Endodermal cell (in vitro differentiated cells): ENCODE data around the gene NAXE. TPM values are rescaled to one million over a fixed set of nuclear protein-coding genes. Genes with fewer than 3 reads are reported as not detected.

Experiments
- DNase-seq: peaks from one replicate; pipeline ENCODE4 v3.0.0-alpha.2; 2017
- H3K27ac ChIP-seq: 2 replicates; pipeline ENCODE4 v1.5.1; 2013; ENCODE audit warnings: mild to moderate bottlenecking, low read depth, low read length, moderate library complexity
- H3K27me3 ChIP-seq: 2 replicates; pipeline ENCODE4 v1.6.1; 2013; ENCODE audit warnings: mild to moderate bottlenecking, low read length, moderate library complexity; ENCODE audit not compliant: insufficient read depth, control insufficient read depth, poor library complexity, severe bottlenecking
- H3K36me3 ChIP-seq: 2 replicates; pipeline ENCODE4 v1.7.0; 2013; ENCODE audit warnings: mild to moderate bottlenecking, low read length, moderate library complexity; ENCODE audit not compliant: control insufficient read depth, insufficient read depth
- H3K4me1 ChIP-seq: one replicate; pipeline ENCODE4 v1.7.0; 2013; ENCODE audit warnings: low read length; ENCODE audit not compliant: control insufficient read depth, insufficient read depth
- H3K4me3 ChIP-seq: 2 replicates; pipeline ENCODE4 v1.5.1; 2013; ENCODE audit warnings: mild to moderate bottlenecking, low read length, moderate library complexity
- H3K9ac ChIP-seq: 2 replicates; pipeline ENCODE4 v1.6.1; 2013; ENCODE audit warnings: mild to moderate bottlenecking, low read length, moderate library complexity; ENCODE audit not compliant: poor library complexity, severe bottlenecking; ENCODE audit errors: extremely low read depth
- H3K9me3 ChIP-seq: 2 replicates; pipeline ENCODE4 v1.6.1; 2013; ENCODE audit warnings: mild to moderate bottlenecking, low read length, moderate library complexity; ENCODE audit not compliant: control insufficient read depth
- H3K27ac Mint-ChIP-seq: 2 replicates; pipeline ENCODE4 v1.8.0; 2020; ENCODE audit warnings: mixed read lengths
- H3K27me3 Mint-ChIP-seq: 2 replicates; pipeline ENCODE4 v1.8.0; 2021; ENCODE audit warnings: mild to moderate bottlenecking, mixed read lengths; ENCODE audit not compliant: insufficient read depth
- H3K36me3 Mint-ChIP-seq: 2 replicates; pipeline ENCODE4 v1.8.0; 2020; ENCODE audit warnings: low read depth, mixed read lengths
- H3K4me1 Mint-ChIP-seq: 2 replicates; pipeline ENCODE4 v1.8.0; 2020; ENCODE audit warnings: mixed read lengths
- H3K4me3 Mint-ChIP-seq: 2 replicates; pipeline ENCODE4 v1.8.0; 2020; ENCODE audit warnings: mild to moderate bottlenecking, moderate library complexity, mixed read lengths
- H3K9me3 Mint-ChIP-seq: 2 replicates; pipeline ENCODE4 v1.8.0; 2020; ENCODE audit warnings: mild to moderate bottlenecking, mixed read lengths
- WGBS, 2 experiments: methylation state at CpG; one replicate each; pipeline versions ENCODE4 v1.1.5 to v1.1.7; 2013; ENCODE audit warnings: missing lambda C conversion rate in 2 of 2, mixed read lengths in 1 of 2; ENCODE audit not compliant: insufficient coverage in 1 of 2, insufficient read length in 1 of 2; 5-methylcytosine and 5-hydroxymethylcytosine counted together
- long read RNA-seq, 4 experiments: library from polyadenylated mRNA in 2 of 4; library from RNA in 1 of 4; library from capped mRNA in 1 of 4; stranded (forward) in 3 of 4; unstranded in 1 of 4; transcript quantifications; one replicate each; pipeline ENCODE4 v2.0.0, GENCODE V29; 2020 to 2021; ENCODE audit warnings: inconsistent platforms in 1 of 4
- polyA plus RNA-seq, 2 experiments: library from polyadenylated mRNA; stranded (reverse); fragments of 50-300 nt; gene quantifications; one replicate each; pipeline ENCODE4 v1.2.3, GENCODE V29; 2013
- total RNA-seq, 2 donors: library from RNA; stranded (reverse); fragmentation: NEBNext Ultra II Directional in 1 of 2; extraction: Animal tissue kit (Norgen Biotek cat#: 25700) in 1 of 2; gene quantifications; 2 replicates in 1 of 2; 3 replicates in 1 of 2; pipeline ENCODE4 v1.2.1, GENCODE V29; 2021
- TF ChIP-seq, protein P1 (sequence below): fragments of 200-600 bp; sonication (generic); conservative IDR thresholded peaks from 2 replicates; pipeline ENCODE4 v1.5.0; 2021; ENCODE audit warnings: antibody characterized with exemption, mild to moderate bottlenecking

The NAXE gene
- 100 to 1,000 TPM in 1 of 2 donors, 10 to 100 TPM in 1; 96.0 to 129 TPM for total RNA-seq
- 72.2 TPM for polyA plus RNA-seq (2013, experiment 1 of 2)
- 60.4 TPM for polyA plus RNA-seq (2013, experiment 2 of 2)
- long read RNA-seq, experiment 1, transcript NAXE-203 (6 exons, 1,125 nt), result major isoform, 62 of 82 reads
- long read RNA-seq, experiment 1, partial matches to known transcripts, result 5 of 82 reads
- long read RNA-seq, experiment 1, other reads (novel, unspliced or antisense), result 12 of 82 reads
- long read RNA-seq, experiment 2, transcript NAXE-203 (6 exons, 1,125 nt), result major isoform, 210 of 243 reads
- long read RNA-seq, experiment 2, partial matches to known transcripts, result 4 of 243 reads
- long read RNA-seq, experiment 2, other reads (novel, unspliced or antisense), result 28 of 243 reads
- long read RNA-seq, experiment 3, transcript NAXE-203 (6 exons, 1,125 nt), result major isoform, 107 of 129 reads
- long read RNA-seq, experiment 3, partial matches to known transcripts, result 3 of 129 reads
- long read RNA-seq, experiment 3, other reads (novel, unspliced or antisense), result 15 of 129 reads
- long read RNA-seq, experiment 4, transcript NAXE-203 (6 exons, 1,125 nt), result major isoform, 324 of 354 reads
- long read RNA-seq, experiment 4, partial matches to known transcripts, result 2 of 354 reads
- long read RNA-seq, experiment 4, other reads (novel, unspliced or antisense), result 23 of 354 reads

DNA sequence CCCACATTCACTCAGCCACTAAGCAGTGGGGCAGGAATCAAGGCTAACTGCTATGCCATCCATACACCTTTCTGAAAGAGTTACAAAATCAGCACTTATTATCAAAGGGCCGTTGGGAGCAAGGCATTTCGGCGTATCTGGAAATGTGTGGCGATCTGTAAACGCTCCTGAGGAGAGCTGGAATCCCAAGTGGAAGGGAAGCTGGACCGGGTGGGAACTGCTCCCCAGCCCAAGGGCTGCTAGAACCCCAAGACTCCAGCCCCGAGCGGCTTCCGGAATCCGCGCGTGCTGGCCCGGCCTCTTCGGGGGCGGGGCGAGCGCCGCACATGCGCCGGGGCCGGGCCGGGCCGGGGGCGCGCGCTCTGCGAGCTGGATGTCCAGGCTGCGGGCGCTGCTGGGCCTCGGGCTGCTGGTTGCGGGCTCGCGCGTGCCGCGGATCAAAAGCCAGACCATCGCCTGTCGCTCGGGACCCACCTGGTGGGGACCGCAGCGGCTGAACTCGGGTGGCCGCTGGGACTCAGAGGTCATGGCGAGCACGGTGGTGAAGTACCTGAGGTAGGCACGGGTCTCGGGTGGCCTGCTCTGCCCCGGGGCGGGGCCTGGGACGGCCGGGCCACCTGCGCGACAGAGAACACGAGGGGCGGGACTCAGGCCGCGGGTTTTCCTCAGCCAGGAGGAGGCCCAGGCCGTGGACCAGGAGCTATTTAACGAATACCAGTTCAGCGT lies at the start of gene NAXE:
NAXE (plus strand) TSS at position 345 of the 726 bp plus-strand sequence; CDS start at position 374, 29 bp downstream.
- Mint-ChIP-seq H3K9me3 (no peaks in the 10 kb centered on the region), H3K27me3 (peaks cover 1% of the 10 kb centered on the region), H3K36me3 (peaks cover 22% of the 10 kb centered on the region), H3K27ac (peak within 1 kb of the TSS; percentile 92), H3K4me3 (peak within 1 kb of the TSS; percentile 75), H3K4me1 (peaks cover 5% of the 10 kb centered on the region)
- Histone ChIP-seq H3K27me3 (no peaks in the 10 kb centered on the region), H3K9me3 (no peaks in the 10 kb centered on the region), H3K36me3 (peaks cover 26% of the 10 kb centered on the region), H3K9ac (peak within 1 kb of the TSS; percentile 58), H3K27ac (no peak within 1 kb of the TSS), H3K4me3 (peak within 1 kb of the TSS; percentile 86), H3K4me1 (no peaks in the 10 kb centered on the region)
- DNase-seq, result peak; percentile 92
- WGBS, 2 experiments, result 0 to 1% methylated on average over 26 to 60 of the region's 60 CpGs
- TF ChIP-seq, protein P1, sequence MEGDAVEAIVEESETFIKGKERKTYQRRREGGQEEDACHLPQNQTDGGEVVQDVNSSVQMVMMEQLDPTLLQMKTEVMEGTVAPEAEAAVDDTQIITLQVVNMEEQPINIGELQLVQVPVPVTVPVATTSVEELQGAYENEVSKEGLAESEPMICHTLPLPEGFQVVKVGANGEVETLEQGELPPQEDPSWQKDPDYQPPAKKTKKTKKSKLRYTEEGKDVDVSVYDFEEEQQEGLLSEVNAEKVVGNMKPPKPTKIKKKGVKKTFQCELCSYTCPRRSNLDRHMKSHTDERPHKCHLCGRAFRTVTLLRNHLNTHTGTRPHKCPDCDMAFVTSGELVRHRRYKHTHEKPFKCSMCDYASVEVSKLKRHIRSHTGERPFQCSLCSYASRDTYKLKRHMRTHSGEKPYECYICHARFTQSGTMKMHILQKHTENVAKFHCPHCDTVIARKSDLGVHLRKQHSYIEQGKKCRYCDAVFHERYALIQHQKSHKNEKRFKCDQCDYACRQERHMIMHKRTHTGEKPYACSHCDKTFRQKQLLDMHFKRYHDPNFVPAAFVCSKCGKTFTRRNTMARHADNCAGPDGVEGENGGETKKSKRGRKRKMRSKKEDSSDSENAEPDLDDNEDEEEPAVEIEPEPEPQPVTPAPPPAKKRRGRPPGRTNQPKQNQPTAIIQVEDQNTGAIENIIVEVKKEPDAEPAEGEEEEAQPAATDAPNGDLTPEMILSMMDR, result no peak

DNA sequence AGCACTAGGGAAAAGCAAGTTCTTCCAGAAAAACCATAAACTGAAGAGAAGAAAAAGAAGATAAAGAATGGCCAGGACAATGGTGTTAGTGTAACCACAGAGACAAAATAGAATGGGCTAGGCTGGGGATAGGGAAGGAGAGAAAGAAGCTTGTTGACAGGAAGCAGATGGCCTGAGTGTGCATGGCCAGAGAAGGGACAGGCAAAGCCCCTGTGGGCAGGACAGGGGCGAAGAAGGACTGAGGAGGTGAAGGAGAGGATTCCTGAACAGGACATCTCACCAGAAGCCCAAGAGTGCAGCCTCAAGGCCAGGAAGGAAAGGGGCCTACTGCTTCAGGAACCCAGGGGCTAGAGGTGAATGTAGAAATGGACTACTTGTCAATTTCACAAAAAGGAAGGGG lies 48.5 kb upstream of the NAXE start:
- TF ChIP-seq, protein P1, result no peak
- Histone ChIP-seq H3K9me3 (no peaks in the 10 kb centered on the region), H3K27ac (no peak overlapping the region), H3K4me1 (no peaks in the 10 kb centered on the region), H3K9ac (no peak overlapping the region), H3K36me3 (peaks cover 64% of the 10 kb centered on the region), H3K4me3 (no peak overlapping the region), H3K27me3 (no peaks in the 10 kb centered on the region)
- no peak overlapping the region for H3K4me3 Mint-ChIP-seq
- H3K4me1 Mint-ChIP-seq, result peaks cover 12% of the 10 kb centered on the region
- DNase-seq, result no peak
- no peaks in the 10 kb centered on the region for H3K27me3 Mint-ChIP-seq
- peak overlapping the region; percentile 30 for H3K27ac Mint-ChIP-seq
- 67 to 88% methylated on average over 1 of the region's 1 CpG for WGBS, 2 experiments
- H3K9me3 Mint-ChIP-seq, result no peaks in the 10 kb centered on the region
- H3K36me3 Mint-ChIP-seq, result peaks cover 44% of the 10 kb centered on the region

DNA sequence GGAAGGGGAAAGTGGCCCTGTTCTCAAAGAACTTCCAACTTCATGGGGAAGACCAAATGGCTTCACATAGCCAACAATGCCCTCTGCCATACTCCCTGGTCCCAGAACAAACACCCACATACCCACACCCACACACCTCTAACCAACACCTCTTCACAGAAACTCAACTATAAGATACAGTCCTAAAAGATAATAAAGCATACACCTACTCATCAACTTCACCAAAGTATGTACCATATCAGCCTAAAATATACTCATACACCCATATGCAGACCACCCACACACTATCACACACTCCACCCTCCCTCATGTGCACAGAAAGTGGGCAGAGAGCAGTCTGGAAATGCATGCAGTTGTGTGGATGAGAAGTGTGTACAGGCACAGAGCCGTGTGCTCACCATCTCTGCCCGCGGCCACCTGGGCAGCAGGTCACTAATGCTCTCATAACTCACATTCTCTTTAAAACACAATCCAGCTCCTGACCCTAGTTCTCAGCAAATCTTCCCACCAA lies 46.9 kb upstream of the NAXE start:
- H3K36me3 ChIP-seq, result peaks cover 57% of the 10 kb centered on the region
- no peak overlapping the region for H3K9ac ChIP-seq
- 95% methylated on average over 3 of the region's 3 CpGs; no CpG with 5 or more reads in 1 of the 2 experiments for WGBS, 2 experiments
- no peaks in the 10 kb centered on the region for H3K27me3 ChIP-seq
- H3K27me3 Mint-ChIP-seq, result no peaks in the 10 kb centered on the region
- no peak overlapping the region for H3K4me3 Mint-ChIP-seq
- no peak overlapping the region for H3K27ac Mint-ChIP-seq
- no peak for DNase-seq
- TF ChIP-seq, protein P1, result no peak
- H3K4me1 ChIP-seq, result no peaks in the 10 kb centered on the region
- no peaks in the 10 kb centered on the region for H3K9me3 ChIP-seq
- no peak overlapping the region for H3K4me3 ChIP-seq
- peaks cover 2% of the 10 kb centered on the region for H3K4me1 Mint-ChIP-seq
- H3K27ac ChIP-seq, result no peak overlapping the region
- H3K36me3 Mint-ChIP-seq, result peaks cover 35% of the 10 kb centered on the region
- H3K9me3 Mint-ChIP-seq, result no peaks in the 10 kb centered on the region
